ENCODE measurements around the gene DDN.

DDN gene

DNA sequence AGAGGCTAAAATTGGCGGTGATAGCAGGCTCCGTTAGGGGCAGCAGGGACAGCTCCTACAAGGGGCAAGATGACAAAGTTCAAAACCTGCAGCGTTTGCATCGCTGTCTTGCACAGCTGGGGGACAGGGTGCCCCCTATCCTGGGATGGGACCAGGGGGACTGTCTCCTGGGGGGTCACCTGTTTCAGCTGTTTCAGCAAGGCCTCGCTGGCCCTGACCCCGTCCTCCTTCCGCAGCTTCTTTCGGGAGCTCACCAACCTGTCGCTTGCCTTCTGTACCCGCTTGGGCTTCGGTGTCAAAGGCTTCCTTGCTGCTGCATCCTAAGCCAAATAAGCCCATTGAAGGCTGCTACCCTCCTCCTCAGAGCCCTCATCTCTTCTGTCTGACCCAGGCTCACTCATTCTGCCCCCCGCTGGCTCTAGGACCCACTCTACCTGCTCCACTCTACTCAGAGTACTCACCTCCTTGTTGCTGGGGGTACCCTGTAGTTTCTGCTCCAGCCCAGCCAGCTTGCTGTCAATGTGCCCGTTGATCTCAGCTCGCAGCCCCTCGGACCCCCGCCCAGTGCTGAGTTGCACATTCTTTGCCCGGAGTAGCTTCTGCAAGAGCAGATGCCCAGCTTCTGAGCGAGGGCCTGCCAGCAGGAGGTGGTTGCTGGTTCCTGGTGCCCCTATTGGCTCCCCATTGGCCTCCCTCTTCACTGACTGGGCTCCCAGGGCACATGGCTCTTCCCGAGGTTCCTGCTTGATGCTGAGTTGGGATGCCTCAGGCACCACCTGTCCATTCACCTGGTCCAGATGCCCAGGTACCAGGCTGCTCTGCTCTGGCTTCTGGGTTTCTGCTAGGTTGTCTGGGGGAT is 31.8 kb upstream of the DDN start:
- DNase-seq: no peak

DNA sequence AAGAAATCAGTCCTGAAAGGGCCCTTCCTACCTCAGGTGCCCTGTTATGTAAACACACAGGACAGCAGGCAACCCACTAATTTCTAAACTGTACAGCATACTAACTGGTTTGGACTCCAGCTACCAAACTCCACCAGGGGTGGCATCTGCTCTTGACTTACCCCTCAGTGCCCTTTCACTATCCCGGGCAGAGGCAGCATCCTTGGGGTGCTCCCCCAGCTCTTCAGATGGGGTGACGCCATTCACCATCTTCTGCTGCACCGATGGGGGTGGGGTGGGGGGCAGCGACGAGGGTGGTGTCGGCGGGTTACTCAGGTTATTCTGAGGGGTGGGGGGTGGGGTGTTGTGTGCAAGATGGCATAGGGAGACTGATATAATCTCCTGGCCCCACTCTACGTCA is 30.9 kb upstream of the DDN start:
- no peak for DNase-seq

DNA sequence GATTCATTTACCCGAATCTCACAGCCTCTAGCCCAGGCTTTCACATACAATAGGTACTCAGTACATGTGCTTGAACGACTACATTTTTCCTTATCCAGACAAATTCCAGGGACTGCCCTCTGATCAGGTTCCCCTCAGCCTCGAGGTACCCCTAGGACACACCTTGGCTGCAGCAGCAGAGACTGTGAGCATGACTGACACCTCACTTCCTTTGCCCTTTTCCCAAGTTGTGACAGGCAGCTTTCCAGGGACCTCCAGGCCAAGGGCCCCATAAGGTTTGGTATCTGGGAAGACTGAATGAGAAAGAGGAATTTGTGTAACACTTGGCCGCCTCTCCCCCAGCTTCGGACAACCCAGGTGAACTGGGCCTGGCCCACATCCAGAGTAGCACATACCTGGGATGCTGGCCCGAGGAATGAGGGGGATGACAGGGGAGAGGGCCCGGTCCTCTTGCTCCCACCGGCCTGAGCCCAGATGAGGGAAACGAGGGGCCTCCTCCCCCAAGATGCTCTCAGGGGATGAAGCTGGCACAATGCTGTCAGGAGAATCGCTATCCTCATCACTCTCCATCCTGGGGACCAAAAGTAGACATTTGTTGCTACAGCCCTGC is 29.6 kb upstream of the DDN start:
- DNase-seq: no peak

DNA sequence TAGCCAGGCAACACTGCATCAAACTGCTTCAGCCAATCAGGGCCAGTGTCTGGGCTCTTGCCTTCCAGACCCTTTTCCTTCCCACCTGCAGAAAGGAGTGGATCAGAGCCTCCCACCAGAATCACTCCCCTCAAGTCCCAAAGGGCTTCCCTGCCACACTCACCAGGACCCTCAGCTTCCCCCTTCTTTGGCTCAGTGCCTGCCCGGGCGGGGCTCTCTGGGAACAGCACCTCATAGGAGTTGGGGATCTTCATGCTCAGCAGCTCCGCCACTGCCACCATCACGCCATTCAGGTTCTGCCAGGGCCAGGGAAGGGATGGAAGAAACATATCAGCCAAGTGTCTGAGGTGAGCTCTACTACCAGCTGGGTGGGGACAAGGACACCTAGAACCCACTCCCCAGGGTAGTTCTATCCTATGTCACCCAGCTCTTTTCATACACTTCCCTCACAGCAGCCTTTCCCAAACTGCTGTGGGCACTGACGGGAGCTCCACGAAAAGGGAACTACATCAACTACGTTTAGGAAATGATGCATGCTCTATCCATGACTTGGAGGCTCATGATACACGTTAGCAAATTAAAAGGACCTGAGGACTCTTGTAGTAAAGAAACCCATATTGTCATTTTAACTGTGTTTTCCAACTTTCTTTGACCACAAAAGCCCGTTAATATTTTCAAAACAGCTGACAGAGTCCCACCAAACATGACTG is 28.8 kb upstream of the DDN start:
- DNase-seq: no peak

DNA sequence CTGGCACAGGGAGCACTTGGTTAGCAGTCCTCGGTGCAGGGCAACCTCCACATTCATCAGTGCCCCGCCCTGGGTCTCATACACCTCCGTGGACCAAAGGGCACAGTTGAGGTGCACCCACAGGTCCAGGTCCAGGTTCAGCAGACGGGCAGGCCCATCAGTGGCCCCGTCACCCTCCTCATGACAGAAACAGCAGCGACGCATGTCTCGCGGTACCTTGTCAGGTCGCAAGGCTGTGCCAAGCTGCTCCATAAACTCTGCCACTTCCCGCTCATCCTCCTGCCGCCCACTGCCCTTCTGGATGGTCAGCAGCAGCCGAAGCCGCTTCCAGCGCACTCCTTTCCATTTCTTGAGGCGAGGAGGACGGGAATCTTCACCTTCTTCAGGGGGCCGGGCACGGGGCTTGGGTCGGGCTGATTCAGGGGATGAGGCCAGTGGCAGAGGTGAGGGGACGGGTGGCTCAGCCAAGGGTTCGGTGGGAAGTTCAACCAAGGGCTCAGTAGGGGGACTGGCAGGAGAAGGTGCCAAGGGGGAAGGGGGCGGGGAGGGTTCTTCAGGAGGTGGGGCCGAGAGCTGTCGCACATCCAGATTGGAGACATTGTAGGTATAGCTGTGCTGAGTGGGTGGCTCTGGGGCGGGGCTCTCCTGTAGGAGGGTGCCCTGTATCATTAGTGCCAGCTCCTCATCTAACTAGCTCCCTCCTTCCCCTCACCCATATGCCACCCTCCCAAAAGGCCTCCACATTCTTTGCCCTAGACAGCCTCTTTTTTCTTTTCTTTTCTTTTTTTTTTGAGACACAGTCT is 27.7 kb upstream of the DDN start:
- DNase-seq: no peak

DNA sequence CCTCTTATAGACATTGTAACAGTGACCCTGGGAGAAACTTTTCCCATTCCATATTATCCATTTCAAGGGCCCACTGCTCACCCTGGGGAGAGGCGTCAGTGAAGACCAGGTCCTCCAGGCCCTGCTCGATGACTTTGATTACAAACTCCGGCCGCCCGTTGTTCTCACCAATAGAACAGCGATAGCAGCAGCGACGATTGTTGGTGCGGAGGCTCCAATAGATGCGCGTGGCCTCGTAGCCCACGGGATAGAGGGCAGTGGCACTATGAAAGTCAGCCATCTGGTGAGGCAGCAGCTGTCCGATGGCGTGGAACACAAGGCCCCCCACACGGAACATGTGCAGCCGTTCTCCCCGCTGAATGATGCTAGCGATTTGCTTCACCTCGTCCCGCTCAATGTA is 26.9 kb upstream of the DDN start:
- no peak for DNase-seq

DNA sequence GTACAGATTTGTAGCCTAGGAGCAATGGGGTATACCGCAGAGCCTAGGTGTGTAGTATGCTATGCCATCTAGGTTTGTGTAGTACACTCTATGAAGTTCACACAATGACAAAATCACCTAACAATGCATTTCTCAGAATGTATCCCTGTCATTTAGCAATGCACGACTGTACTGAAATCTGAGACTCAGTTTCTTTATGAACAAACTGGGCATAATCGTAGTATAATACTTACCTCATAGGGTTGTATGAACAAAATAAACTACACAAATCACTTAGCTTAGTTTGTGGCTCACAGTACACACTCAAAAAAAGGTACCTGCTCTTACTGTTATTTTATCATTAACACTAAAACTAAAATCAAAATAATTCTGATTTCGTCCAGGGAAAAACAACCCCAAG is 26.3 kb upstream of the DDN start:
- DNase-seq: no peak

DNA sequence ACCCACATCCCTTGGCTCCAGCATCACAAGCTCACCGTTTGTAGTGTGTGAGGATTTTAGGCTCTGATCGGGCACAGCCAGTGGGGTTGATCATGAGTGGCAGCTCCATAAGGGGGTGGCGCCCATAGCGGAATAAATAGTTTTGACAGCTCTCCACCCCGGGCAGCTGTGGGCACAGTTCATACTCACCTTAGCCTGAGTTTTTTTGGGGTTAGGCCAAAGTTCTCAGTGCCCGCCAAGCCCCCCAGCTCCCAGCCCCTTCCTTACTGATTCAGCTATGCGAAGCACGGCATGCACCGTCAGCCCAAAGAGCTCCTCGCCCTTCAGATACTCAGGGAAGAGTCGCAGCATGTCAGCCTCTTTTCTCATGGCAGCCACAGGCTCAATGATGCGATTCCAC is 25.4 kb upstream of the DDN start:
- DNase-seq: no peak

DNA sequence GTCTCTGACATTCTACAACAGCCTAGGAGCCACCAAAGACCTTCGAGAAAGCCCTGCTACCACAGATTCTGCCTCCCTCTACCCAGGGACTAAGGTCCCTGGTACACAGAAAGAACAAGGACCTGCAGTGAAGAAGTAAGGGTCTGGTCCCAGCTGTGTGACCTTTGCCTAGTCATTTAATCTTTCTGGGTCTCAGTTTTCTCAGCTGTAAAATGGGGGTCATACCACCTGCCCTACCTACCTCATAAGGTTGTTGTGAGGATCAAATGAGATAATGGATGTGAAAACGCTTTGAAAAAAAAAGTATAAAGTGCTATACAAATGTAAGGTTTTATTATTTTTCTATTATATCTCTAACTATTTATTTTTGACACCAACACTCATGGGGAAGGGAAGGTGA is 24.6 kb upstream of the DDN start:
- DNase-seq: no peak

DNA sequence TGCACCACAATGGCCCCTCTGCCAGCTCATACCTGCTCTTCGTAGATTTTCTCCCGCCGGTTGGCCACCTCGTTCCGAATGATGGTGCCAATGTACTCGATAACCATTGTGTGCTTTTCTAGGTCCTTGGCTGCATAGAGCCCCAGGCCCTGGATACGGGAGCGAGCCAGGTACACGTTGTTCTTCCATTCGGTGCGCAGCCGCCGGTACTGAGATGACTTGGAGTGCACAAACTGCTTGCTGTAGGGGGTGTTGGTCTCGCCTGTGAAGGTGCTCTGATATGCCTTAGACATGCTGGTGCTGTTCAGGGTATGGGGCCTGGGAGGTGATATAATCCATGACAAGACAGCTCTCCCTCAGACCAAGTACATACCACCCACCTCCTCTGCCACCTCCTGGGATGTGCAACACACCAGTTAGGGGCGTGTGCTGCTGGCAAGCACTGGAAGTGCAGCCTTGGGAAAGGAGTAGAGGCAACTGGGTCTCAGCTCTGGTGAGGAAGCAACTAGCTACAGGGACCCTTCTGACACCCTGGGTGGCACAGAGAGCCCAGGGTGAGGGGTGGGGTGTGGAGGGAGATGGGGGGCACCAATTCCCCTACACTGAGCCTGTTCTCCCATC is 23.5 kb upstream of the DDN start:
- DNase-seq: no peak

DNA sequence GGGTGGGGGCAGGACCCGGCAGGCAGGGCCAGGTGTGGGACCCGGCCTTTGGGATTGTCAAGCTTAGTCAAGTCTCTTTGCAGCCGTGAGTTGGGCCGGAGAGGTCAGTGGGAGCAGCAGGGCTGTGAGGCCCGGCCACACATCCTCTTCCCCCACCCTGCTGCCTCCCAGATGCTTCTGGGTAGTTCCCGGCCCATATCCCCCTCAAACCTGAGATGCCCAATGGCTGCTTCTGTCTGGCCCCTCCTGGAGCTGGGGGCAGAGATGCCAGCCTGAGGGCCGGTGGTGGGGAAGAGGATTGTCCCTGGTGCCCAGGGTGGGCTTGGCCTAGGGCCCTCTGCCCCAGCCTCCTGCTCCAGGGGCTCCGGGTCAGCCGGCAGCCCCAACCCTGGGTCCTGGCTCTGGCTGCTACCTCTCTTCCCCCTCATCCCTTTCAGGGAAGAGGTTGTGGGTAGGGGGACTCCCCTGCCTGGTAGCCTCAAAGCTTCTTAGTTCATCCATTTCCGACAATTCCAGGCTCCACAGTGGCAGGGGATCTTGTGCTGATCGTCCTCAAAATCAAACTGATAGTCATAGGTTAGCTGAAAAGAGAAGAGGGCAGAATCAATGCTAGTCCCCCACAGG is 22.2 kb upstream of the DDN start:
- DNase-seq: no peak

DNA sequence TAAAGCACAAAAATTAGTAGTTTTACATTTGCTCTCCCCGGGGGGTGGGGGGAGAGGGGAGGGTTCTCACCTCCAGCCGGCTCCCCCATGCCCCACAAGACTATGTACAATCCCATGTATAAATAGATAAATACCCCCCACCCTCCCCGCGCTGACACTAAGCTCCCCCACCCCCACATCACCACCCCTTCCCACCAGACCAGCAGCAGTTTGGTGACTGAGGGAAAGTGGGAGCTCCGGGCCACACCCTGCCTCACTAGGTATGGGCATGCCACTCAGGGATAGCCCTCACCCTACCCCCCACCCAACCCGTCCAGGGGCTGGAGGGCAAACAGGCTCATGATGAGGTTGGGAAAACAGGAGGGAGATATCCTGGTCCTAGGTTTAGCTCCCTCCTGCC is 21.3 kb upstream of the DDN start:
- DNase-seq: no peak

DNA sequence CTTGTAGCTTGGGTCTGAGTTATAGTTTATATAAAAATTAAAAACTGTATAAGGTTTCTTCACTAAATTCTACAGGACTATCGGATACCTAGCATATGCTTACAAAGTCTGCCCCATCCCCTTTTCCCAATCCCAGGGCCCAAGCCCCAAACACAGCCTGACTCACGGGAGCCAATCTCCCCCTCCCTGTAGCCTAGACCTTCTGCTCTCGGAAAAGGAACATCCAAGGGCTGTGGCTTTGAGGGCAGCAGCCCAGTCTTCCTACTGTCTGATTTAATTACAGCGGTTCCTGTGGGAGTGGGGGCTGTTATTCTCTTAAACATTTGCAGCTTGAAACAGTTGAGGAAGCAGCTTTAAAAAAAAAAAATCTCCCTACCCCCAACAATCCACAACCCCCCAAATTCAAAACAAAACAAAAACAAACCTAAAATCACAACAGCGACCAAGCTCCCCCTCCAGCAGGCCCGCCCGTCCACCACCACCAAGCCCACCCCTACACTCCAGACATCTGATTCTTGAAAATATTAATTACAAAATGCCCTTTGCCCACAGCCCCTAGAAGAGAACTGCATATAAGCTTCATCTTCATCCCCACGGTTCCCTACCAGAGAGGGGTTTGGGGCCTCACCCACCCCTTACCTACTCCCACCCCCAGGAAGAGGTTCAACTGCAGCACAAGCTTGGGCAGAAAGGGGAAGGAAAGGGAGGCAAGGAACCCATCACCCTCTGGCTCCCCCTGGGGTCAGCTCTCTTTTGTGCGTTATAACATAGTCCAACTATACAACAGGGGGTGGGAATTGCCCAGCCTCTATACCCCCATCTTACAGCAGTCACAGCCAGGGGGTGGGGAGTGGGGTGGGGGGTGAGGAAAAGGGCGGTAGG is 20.5 kb upstream of the DDN start:
- DNase-seq: no peak

DNA sequence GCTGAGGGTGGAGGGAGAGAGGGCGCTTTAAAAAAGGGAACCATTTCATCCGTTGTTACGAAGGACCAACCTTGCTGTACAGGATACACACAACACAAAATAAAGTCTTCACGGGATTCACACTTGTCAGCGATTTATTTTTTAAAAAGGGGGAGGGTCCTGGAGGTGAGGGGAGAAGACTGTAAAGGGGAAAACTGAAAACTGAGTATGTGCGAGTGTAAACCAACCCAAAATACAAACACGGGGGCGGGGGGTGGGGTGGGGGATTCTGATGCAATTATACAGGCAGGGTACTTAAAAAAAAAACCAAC is 19.9 kb upstream of the DDN start:
- DNase-seq: no peak

DNA sequence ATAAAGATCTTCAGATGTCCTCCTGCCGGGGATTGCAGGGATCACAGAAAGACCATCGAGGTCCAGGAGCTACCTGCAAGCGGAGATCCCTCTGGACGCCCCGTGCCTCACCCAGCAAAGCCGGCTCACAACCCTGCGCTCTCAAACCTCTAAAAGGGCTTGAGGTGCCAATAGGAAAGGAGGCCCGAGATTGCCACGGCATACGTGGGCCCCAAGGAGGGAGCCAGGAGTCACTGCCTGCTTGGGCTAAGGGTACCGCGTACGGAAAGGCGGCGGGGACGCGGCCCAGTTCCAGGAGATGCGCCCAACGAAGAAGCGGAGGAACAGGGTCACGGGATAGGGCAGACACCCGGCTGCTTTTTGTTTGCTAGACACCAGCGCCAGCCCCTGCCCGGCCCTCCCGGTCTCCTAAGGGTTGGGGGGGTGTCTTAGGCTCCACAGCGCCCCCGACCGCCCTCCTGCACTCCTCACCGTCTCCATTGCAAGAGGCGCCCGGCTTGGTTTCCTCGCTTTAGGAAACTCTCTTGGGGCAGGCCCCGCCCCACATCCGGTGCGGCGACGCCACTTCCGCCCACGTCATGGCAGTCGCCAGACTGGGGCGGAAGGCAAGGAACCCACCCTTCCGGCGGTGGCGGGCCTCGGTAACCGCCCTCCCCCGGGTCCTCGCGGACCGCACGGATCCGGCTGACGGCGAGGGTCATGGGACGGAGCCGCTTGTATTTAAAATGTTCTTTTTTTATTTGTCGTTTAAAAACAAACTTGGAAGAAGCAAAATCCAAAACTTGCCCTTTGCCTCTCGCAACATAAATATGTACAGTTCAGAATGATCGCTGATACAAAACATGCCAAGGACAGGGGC is 19.3 kb upstream of the DDN start, which contains the start of gene PRKAG1:
Gene PRKAG1 (minus strand): TSS at position 516 of the 859 bp plus-strand sequence. CDS start 36 bp downstream, at position 480.
- DNase-seq: peak; percentile 87

DNA sequence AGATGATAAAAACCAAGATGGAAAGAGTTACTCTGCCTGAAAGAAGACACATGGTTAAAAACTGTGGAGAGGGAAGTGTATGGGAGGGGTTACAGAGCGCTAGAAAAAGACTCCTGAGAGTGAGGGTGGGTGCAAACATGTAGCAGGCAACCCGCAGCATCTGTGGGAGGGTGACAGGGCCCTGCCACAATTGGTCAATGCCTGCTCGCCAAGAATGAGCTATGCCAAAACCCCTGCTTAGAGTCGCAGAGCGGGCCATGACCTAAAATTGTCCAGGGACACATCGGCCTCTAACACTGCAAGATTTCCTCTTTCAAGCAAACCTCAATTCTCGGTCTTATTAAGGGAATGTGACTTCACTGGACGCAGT is 18.7 kb upstream of the DDN start:
- DNase-seq: no peak

DNA sequence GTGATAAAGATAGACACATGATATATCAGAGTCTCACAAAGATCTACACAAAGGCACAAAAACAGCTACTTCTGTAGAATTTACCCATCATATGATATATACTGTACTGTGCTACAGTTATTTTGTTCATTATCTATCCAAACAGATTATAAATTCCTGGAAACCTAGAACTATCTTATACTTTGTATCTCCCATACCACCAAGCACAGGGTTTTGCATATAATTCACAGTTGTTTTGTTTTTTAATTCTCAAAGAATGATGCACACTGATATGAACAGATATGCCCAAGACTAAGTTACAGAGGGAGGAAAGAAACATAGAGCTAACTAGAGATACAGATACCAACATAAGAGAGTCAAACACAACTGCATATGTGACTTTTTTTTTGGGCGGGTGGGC is 16.0 kb upstream of the DDN start:
- no peak for DNase-seq

DNA sequence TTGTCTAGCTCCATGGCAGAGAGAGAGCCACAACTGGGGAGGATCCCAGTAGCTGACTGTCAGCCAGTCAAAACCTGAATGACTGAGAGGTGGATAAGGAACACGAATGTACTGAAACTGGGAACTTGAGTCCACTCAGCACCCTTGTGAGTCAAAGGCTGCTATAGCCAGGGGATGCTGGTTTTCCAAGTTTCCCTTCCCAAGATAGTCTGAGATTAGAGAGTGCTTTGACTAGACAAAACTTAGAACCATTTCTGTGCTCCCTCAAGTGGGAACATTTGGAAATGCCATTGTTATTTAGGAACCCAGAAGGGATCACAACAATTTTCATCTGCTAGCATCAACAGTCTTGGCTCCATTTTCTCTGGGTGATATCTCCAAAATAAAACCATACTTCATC is 15.4 kb upstream of the DDN start:
- no peak for DNase-seq

DNA sequence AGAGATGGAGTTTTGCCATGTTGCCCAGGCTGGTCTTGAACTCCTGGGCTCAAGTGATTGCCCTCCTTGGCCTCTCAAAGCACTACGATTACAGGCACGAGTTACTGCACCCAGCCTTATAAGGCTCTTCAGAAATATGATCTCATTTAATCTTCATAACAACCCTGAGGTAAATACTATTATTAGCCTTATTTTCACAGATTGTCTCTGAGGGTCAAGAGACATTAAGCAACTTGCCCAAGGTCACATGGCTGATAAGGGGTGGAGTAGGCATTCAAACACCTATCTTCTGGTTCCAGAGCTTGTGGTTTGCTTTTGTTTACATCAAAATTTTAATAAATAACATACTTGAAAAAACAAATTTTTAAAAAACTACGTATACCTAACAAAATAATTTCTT is 14.3 kb upstream of the DDN start:
- DNase-seq: no peak

DNA sequence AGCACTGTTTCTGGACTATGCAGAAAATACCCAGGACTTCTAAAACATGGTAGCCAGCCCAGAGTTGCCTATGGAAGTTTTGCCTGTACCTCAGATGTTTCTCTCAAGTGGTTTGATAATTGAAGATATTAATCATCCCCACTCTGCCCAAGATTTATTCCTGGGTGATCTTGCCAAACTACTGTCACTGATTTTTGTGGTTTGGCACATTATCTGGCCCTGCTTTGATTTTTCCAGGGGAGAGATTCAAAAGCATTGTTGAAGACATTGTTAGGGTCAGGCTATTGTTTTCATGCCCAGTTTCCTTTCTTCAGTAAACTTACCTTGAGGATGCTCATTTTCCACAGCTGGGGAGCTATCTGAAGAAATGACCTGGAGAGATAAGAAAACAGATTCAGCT is 13.6 kb upstream of the DDN start:
- DNase-seq: no peak
